DMS53 treated with DMSO at 0.1 percent for 48 hours (cell line): Measurements from ENCODE around the gene PARD3.
"Not testable (repeated sequence)": the region's sequence is repeated elsewhere in the genome, so short reads cannot be mapped to it uniquely, and the experiment has no call there.

Experiments
- DNase-seq: peaks from one replicate; lab custom pipeline; 2025; ENCODE audit not compliant: unreplicated experiment; lab: John Stamatoyannopoulos, UW

The PARD3 gene

GRCh38 chr10:34719328-34719727 is 95.8 kb downstream of the PARD3 start:
- DNase-seq = peak; percentile 14

DNA sequence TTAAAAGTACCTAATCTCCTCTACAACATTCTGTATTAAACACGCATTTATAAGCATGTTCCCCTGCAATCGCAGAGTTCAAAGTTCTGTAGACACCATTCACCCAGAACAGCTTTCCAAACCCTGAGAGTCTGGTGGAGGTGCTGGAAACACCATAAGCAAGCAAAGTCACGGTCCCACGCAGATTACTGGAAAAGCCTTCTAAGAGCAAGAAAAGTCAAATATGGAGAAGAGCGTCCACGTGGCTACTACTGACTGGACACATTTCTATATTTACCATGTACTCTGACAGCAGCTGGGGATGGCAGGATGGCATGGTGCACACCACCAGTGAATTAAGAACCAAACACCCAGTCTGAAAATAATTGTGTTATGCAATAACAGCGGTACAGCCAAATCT is 97.7 kb downstream of the PARD3 start:
- DNase-seq = peak; percentile 24

GRCh38 chr10:34716958-34717357 is 98.1 kb downstream of the PARD3 start:
- DNase-seq = no peak

DNA sequence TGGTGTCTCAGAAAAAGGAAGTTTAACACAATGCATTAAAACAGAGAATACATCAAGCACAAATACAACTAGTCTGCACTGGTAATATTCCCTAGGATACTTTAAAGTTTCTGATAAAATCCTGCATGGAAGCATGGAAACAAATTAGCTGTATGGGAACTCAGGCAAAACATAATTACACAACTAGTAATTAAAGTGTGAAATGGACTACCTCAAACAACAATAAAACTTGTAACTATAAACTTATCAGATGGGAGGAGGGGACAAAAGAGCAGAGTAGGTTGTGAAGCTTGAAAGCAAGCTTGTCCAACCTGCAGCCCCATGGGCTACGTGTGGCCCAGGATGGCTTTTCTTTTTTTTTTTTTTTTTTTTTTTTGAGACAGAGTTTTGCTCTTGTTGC is 98.9 kb downstream of the PARD3 start:
- no peak for DNase-seq

- DNase-seq = no peak
Observed at GRCh38 chr10:34715511-34716187, 99.4 kb downstream of the PARD3 start.

GRCh38 chr10:34713875-34714274 is 101.2 kb downstream of the PARD3 start:
- DNase-seq = no peak

DNA sequence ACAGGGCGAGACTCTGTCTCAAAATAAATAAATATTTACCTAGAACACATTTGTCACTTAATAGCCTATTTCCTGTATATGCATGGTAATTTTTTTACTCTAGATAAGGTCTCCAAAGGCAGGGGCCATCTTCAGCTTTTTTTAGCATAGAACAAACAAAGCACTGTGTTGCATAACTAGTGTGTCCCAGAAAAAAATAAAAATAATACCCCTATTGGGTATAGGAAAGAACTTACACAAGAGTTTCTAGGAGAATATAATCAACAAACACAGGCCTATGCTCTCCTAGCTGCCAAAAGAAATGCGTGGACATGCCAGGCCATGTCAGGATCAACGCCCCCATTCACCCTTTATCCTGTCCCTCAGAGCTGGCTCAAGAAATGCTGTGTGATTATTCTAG is 103.6 kb downstream of the PARD3 start:
- DNase-seq = no peak

DNA sequence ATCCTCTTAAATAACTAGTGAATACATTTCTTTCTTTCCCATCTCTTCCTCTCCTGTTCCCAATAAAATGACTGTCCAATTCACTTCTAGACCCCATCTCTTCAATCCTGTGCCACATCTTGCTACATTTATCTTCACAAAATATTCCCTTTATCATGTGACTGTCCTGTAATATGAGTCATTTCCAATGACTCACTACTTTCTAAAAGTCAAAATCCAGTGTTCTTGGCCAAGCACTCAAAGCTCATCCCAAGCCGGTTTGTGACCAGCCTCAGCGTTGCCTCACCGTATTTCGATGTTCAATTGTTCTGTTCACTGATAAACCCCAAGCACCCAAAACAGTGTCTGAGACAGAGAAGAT is 104.7 kb downstream of the PARD3 start:
- no peak for DNase-seq

- DNase-seq = no peak
Observed at GRCh38 chr10:34709637-34710390, 105.3 kb downstream of the PARD3 start.

DNA sequence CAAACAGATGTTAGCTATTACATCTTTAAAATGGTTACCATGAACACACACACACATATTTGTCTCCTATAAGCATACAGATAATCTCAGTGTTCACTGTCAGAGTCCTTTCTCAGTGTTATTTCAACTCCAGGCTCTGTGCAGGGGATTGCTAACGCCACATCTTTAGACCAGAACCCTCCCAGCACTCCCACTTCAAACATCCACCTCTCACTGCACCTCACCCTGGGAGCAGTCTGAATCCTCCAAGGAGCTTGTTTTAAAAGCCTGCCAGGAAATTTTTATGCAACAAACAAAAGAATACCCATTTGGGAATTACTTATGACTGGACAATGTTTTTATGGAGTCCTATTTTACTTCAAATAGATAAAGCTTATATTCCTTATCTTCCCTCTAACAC is 107.4 kb downstream of the PARD3 start:
- no peak for DNase-seq

DNA sequence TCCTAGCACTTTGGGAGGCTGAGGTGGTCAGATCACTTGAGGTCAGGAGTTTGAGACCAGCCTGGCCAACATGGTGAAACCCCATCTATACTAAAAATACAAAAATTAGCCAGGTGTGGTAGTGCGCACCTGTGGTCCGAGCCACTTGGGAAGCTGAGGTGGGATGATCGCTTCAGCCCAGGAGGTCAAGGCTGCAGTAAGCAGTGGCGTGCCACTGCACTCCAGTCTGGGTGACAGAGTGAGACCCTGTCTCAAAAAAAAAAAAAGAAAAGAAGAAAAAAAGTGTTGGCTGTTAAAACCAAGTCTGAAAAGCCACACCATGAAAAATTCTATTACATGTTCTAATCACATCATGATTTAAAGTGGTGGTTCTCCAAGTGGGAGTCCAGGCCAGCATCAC is 108.1 kb downstream of the PARD3 start:
- not testable (repeated sequence) for DNase-seq

DNA sequence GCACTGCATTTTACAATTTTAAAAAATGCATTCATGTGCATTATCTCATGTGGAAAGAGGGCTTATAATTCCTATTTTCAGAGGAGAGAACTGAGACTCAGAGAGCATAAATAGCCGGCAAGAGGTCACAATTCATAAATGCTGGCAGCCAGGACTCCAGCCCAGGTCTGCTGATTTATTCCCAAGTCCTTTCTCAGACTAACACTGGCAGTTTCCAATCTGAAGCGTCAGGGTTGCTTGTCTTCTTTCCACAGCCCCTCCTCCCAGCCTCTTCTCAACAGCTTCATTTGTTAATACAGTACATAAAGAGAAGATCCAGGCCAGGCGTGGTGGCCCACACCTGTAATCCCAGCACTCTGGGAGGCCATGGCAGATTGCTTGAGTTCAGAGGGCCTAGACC is 108.9 kb downstream of the PARD3 start:
- no peak for DNase-seq

GRCh38 chr10:34705563-34705962 is 109.5 kb downstream of the PARD3 start:
- no peak for DNase-seq

DNA sequence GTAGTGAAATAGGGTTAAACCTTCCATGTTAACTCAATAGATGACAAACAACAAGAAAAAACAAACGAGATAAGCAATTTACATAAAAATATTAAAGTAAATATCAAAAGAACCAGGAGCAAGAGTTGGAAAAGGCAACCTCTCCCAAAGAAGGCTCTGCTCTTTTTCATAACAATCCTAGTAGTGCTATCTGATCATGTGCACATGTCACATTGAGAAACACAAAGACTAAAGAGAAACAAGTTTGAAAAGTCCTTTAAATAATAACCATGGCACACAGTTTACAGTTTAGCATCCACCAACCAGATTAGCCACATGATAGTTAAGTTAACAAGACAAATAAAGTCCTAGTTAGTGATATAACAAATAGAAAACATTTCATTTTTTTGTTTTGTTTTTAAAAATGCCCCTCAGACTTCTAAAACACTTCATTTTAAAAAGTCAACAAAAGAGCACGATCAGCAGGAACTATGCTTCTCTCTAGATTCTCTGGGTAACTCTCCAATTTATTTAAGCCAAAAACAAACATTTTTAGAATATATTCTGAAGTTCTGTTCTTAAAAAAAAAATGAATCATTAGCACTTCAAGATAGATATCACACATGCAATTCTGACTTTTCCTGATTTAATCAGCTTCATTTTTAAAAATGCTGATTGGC is 110.4 kb downstream of the PARD3 start:
- DNase-seq = no peak

DNA sequence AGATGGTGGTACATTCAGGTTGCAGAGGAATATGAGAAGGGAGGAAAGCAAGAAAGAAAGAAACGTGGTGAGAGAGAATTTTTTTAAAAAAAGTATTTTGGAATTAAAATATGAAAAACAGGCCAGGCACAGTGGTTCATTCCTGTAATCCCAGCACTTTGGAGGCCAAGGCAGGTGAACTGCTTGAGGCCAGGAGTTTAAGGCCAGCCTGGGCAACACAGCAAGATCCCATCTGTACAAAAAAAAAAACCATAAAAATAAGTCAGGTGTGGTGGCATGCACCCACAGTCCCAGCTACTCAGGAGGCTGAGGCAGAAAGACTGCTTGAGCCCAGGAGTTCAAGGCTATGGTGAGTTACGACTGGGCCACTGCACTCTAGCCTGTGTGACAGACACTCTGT is 112.1 kb downstream of the PARD3 start:
- DNase-seq = no peak

DNA sequence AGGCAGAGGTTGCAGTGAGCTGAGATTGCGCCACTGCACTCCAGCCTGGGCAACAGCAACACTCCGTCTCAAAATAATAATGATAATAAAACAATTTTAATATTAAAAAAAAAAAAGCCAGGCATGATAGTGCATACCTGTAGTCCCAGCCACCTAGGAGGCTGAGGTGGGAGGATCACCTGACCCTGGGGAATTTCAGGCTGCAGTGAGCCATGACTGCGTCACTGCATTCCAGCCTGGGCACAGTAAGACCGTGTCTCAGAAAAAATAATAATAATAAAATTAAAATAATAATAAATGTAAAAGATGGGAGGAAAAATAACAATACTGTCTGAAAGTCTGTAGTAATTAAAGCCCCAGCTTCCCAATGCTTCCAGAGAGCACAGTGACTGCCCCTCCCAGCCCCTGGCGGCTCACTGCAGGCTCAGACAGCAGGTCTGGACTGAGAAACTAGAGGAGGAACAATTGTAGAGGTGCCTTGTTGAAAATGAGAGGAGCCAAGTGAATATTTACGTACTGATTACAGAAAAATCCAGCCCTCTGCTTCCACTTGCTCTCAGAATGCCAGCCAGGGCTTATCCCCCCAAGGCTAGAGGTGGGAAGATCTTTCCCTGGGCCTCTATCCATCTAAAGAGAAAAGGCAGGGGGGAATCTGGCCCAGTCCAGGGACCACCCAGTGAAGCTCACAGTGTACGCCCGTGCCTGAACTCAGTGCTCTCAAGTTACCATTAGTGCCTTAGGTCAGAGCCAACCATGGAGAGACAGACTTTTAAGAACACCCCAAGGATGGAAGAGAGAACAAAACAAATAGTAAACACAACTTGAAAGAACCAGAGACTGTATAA is 112.8 kb downstream of the PARD3 start:
- DNase-seq = no peak

- DNase-seq = no peak
Observed at GRCh38 chr10:34701194-34701593, 113.9 kb downstream of the PARD3 start.

DNA sequence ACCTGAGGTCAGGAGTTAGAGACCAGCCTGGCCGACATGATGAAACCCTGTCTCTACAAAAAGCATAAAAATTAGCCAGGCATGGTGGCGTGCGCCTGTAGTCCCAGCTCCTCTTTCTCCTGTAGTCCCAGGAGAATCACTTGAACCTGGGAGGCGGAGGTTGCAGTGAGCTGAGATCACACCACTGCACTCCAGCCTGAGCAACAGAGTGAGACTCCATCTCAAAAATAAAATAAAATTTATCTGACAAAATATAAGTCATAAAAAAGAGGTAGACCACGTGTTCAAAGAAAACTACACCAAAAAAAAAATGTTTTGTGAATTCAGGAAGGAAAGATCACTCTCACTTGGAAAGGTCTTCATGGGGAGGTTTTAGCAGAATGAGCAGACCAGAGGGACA is 114.3 kb downstream of the PARD3 start:
- DNase-seq = not testable (repeated sequence)

DNA sequence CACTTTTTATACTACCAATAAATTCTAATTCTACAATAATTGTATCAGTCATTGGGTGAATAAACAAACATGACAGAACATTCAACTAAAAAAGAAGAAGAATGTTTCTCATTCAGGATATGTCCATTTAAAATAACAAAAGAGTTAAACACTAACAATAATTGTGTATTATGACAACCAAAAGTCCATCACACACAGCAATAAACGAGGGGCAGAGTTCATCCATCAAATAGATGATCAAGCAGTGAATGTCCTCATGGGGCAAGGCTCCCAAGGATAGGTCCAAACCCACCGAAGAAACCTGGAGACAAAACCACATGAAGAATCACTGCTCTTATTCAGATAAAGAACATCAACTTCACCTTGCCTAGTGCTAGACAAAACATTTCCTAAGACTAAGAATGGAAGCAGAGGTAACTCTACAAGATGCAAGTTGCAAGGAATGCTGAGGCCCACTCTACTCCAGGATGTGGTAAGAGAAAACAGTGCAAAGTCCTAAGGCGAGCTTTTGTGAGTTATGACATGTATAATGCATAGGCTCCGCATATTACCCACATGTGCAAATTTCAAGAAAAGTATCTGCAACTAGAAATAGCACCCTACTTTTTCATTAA is 115.1 kb downstream of the PARD3 start:
- no peak for DNase-seq

DNA sequence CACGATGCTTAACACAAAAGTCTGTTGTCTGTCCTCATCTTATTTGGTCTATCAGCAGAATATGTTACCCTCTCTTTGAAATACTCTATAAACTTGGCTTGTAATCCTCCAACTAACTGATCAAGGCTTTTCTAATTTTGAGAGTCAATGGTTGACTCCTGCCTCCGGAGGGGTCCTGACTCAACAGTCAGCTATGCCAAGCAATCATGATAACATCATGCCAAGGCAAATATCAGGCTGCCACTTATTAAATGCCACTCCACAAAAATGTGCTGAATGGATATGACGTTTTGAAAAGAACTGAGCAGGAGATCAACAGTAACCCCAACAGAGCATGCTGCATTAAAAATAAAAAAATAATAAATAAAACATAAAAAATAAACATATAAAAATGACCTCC is 116.1 kb downstream of the PARD3 start:
- no peak for DNase-seq

GRCh38 chr10:34698248-34698831 is 116.8 kb downstream of the PARD3 start:
- no peak for DNase-seq
